Breast epithelium (tissue), 3 donors: ENCODE results near the gene NLRP13.

ENCODE experiments used
- CTCF ChIP-seq, 3 donors: fragments of 450-650 bp; IDR thresholded peaks; one replicate each; pipeline ENCODE4 v1.5.1; 2016 to 2017; ENCODE audit warnings: antibody characterized with exemption in 3 of 3, mild to moderate bottlenecking in 3 of 3, moderate library complexity in 3 of 3
- POLR2A ChIP-seq: fragments of 450-650 bp; IDR thresholded peaks from one replicate; pipeline ENCODE4 v1.6.1; 2016; ENCODE audit warnings: antibody characterized with exemption, mild to moderate bottlenecking, moderate library complexity
- POLR2AphosphoS5 ChIP-seq, 3 donors: sonication (generic); formaldehyde crosslinking; IDR thresholded peaks; one replicate each; pipeline ENCODE4 v1.6.1; 2017; ENCODE audit warnings: antibody characterized with exemption in 3 of 3

GRCh38 chr19:55855160-55855559 lies 77.0 kb downstream of the NLRP13 start:
- TF ChIP-seq POLR2A (no peak), CTCF (IDR thresholded peaks at IDR 0.05) (no peak), POLR2AphosphoS5 (IDR thresholded peaks at IDR 0.05) (no peak)
